ENCODE data around the gene ADAM15.

Gene ADAM15

DNA sequence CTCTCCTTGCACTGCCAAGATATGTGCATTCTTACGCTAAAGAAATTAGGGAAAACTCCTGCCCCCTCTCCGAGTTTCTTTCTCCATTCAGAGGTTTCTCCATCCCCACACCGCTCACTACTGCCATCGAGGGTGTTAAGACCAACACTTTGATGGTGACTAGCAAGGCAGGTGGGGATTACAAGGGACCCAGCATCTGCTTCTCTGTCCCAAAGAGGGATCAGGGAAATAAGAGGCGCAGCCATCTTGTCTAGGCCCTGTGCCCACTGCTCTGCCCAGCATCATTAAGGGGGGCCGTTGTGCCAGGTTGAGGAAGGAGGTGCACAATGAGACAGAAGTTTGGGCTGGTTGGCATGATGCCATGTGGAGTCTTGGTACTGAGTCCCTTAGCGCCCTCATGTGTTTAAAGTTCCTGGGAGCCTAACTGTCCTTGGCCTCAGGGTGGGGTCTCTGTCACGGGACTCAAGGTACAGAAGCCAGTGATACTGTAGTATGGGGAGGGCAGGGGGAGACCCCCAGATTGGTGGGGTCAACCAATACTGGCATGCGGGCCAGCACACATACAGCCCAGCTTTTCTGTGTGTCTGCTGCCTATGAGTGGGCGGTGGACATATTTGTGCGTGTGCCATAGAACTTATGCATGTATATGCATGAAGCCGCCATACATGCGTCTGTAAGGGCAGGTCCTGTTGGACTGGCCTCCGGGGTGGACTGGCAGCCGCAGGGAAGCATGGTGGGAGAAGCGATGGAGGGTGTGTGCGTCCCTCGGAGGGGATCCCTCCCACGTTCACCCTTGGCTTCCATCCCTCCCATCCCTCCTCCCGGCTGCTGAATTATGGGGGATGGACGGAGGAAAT, 33.0 kb downstream of the ADAM15 start:
- DNase-seq (ENCODE audit: insufficient read length, low spot score): no peak
- FAIRE-seq: no peak

DNA sequence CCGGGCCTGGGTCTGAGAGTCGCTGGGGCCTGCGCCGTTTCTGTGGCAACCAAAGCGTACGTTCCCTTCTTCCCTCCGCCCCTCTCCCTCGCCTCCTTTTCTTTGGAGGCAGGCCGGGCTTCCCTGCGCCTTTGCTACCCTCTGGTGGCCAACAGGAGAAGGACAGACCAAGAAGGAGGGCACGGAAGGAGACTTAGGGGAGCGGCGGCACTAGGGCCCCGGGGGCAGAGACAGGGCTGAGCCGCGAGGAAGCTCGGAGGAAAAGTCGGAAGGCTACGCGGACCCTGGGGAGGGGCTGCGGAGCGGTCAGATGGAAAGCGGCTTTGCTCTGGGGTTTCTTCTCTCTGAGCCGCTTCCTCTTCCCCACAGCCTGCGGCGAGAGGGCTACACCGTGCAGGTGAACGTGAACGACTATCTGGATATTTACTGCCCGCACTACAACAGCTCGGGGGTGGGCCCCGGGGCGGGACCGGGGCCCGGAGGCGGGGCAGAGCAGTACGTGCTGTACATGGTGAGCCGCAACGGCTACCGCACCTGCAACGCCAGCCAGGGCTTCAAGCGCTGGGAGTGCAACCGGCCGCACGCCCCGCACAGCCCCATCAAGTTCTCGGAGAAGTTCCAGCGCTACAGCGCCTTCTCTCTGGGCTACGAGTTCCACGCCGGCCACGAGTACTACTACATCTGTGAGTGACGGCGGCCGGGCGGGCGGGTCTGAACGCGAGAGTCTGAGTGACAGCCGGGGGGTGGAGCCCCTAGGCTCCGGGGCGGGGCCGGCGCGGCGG, 33.8 kb downstream of the ADAM15 start:
- FAIRE-seq: peak; percentile 100
- peak; percentile 98 for DNase-seq (ENCODE audit: insufficient read length, low spot score)

DNA sequence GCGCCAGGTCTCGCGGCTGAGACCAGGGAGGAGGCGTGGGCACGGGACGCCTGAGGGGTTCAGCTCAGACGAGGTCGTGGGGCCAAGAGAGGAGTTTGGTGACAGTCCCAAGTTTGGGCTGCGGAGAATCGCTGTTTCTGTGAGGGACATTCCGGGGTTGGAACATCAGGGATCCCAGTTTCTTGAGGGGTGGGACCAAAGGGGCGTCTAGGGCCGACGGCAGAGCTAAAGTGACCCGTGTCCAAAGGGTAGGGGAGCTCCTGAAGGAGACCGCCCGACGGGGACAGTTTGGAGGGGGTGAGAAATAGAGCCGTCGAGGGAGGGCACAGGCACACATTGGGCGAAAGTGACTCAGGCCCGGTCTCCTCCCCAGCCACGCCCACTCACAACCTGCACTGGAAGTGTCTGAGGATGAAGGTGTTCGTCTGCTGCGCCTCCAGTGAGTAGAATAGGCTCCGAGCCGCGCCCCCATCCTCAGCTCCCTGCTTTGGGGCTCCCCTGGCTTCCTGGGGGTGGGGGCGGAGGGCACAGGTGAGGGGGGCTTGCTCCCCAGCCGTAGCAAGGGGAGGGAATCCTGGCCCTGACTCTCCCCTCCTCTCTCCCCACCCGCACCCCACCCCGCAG, 34.5 kb downstream of the ADAM15 start:
- no peak for DNase-seq (ENCODE audit: insufficient read length, low spot score)
- FAIRE-seq: peak; percentile 47

DNA sequence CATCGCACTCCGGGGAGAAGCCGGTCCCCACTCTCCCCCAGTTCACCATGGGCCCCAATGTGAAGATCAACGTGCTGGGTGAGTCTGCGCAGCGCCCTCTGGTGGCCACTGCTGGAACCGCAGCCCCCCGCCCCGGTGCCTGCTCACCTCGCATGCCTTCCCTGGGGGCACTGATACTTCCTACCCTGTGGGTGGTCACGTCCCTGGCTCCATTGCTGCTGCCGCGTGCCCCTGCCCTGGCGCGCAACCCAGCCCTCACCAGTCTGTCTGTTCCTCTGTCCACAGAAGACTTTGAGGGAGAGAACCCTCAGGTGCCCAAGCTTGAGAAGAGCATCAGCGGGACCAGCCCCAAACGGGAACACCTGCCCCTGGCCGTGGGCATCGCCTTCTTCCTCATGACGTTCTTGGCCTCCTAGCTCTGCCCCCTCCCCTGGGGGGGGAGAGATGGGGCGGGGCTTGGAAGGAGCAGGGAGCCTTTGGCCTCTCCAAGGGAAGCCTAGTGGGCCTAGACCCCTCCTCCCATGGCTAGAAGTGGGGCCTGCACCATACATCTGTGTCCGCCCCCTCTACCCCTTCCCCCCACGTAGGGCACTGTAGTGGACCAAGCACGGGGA, 35.1 kb downstream of the ADAM15 start:
- DNase-seq (ENCODE audit: insufficient read length, low spot score) (no peak), FAIRE-seq (peak; percentile 82)

DNA sequence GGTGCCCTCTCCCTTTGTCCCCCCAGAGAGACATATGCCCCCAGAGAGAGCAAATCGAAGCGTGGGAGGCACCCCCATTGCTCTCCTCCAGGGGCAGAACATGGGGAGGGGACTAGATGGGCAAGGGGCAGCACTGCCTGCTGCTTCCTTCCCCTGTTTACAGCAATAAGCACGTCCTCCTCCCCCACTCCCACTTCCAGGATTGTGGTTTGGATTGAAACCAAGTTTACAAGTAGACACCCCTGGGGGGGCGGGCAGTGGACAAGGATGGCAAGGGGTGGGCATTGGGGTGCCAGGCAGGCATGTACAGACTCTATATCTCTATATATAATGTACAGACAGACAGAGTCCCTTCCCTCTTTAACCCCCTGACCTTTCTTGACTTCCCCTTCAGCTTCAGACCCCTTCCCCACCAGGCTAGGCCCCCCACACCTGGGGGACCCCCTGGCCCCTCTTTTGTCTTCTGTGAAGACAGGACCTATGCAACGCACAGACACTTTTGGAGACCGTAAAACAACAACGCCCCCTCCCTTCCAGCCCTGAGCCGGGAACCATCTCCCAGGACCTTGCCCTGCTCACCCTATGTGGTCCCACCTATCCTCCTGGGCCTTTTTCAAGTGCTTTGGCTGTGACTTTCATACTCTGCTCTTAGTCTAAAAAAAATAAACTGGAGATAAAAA, 35.9 kb downstream of the ADAM15 start:
- no peak for FAIRE-seq

DNA sequence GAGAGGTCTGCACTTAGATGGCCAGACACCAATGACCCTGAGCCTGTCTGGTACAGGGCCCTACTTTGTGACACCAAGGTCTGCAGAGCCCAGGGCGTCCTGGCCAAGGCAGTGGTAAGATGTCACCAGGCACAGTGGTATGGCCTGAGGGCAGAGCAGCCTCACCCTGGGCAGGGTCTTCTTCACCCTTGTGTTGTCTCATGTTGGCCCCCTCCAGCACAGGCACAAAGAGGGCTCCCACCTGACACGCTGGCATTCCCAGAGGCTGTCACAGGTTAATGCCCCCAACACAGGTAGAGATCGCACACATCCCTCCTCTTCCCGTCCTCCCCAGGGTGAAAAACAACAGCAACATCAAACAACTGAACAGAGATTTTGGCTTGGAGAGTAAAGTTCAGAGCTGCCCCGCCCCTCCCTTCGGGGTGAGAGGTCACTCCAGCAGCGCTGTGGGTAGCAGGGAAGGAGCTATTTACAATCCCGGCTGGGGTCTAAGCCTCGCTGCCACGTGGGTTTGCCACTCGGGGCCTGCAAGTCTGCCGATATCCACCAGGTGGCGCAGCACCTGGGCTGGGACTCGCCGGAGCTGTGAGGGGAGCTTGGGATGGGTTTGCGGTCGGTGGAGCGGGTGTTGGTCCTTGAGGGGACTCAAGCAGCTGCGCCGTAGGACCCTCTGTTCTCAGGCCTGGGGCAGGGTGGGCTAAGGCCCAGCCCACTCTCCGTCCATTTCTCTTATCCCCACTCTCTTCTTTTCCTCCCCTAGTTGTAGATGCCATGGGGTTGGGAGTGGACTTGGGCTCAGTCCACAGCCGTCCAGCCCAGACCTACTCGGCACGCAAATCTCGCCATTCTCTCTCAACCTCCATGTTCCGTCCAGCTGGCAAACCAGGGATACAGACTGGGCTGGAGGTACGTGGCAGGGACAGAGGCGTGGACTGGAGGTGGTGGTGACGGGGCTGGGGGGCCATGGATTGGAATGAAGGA, 40.2 kb downstream of the ADAM15 start:
- DNase-seq (ENCODE audit: insufficient read length, low spot score): no peak
- peak; percentile 8 for FAIRE-seq

More for the DNA sequence above, 35.9 kb downstream of the ADAM15 start:
- DNase-seq (ENCODE audit: insufficient read length, low spot score): no peak

DNA sequence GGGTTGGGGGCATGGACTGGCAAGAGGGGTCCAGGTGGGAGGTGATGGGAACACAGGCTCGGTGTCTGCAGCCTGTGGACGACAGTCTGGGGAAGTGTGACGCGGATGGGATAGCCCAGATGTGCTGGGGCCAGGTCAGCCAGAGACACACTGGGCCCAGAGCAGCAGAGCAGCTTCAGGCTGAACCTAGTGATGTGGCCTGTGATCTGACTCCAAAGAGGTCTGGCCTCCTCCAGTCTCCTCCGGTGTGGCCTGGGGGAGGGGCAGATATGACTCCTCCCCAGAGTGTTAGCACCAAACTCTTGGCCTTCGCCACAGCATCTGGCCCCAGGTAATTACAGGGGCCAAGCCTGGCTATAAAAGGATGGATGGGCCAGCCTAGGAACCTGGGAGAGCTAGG, 41.0 kb downstream of the ADAM15 start:
- no peak for FAIRE-seq
- no peak for DNase-seq (ENCODE audit: insufficient read length, low spot score)

DNA sequence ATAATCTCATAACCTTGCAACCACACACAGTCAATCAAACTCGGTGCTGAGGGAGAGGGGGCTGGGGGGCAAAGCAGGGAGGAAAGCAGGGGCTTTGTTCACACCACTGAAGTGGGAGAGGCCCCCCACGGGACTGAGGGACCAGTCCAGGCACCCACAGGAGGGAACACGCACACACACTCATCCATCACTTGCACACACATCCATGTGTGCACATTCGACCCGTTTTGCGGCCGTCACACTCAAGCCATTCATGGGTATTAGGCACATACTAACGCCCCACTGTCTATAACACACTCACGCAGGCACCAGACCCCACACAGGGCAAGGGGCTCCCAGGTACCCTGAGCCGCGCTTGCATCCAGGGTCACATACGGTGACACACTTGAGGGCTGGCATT, 41.5 kb downstream of the ADAM15 start:
- FAIRE-seq: no peak
- no peak for DNase-seq (ENCODE audit: insufficient read length, low spot score)

DNA sequence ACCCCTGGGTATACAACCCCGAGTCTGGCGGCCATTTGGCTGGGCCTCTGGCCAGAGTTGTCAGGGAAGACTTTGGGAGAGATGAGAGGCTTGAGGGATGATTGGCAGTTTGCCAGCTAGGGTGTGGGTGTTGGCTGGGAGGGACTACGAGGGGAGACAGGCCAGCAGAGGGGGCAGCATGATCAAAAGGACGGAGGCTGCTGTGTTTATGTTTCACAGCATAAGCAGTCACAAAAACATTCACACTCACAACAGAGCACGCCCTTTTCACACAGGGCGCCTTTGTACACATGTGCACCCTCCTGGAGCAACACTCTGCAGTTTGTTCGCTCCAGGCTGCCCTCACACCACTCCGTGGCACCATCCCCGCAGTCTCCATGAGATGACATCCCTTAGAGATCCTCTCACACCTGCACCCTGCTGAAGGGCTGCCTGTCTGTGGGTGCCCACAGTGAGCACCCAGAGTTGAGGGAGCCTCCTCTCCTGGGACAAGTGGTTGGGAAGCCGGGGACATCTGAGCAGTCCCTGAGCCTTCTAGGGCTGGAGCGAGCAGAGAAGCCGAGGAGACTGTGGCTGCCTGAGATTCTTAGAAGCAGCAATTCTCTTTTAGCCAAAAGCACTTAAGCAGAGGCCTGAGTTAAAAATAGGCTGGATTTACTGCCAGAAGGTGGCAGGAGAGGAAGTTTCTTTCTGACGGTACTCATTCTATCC, 43.0 kb downstream of the ADAM15 start:
- DNase-seq (ENCODE audit: insufficient read length, low spot score) (no peak), FAIRE-seq (peak; percentile 11)

DNA sequence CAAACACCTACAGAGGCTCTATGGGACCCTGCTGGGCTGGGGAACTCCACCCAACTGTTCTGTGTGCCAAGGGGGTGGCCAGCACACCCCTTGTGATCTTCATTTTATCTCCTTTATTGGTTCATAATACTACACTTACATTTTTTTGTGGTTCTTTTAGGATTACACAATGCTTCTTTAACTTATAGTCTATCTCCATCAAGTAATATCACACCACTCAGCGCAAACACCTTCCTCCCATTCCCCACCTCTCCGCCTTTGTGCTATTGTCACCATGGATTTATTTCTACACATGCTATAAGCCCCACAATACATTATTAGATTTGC, 43.5 kb downstream of the ADAM15 start:
- no peak for FAIRE-seq

DNA sequence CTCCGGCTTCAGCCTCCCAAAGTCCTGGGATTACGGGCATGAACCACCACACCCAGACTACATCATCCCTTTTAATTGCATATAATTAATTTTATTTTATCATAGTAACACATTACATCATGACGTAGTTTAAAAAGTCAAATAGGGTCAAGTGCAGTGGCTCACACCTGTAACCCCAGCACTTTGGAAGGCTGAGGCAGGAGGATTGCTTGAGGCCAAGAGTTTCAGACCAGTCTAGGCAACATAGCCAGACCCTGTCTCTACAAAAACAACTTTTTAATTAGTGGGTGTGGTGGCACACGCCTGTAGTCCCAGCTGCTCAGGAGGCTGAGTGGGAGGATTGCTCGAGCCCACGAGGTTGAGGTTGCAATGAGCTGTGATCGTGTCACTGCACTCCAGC, 48.2 kb downstream of the ADAM15 start:
- DNase-seq (ENCODE audit: insufficient read length, low spot score) (no peak), FAIRE-seq (no peak)

More for the DNA sequence above, 43.5 kb downstream of the ADAM15 start:
- no peak for DNase-seq (ENCODE audit: insufficient read length, low spot score)

DNA sequence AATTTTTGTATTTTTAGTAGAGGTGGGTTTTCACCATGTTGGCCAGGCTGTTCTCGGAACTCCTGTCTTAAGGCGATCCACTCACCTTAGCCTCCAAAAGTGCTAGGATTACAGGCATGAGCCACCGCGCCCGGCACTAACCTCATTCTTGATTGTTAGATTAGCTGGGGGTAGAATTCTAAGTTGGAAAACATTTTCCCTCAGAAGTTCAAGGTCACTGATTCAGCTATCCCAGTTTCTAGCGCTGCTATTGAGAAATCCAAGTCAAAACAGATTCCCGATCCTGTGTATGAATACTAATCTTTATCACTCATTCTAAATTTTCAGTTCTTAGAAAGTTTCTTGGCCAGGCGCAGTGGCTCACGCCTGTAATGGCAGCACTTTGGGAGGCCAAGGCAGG, 52.2 kb downstream of the ADAM15 start:
- DNase-seq (ENCODE audit: insufficient read length, low spot score) (no peak), FAIRE-seq (no peak)

DNA sequence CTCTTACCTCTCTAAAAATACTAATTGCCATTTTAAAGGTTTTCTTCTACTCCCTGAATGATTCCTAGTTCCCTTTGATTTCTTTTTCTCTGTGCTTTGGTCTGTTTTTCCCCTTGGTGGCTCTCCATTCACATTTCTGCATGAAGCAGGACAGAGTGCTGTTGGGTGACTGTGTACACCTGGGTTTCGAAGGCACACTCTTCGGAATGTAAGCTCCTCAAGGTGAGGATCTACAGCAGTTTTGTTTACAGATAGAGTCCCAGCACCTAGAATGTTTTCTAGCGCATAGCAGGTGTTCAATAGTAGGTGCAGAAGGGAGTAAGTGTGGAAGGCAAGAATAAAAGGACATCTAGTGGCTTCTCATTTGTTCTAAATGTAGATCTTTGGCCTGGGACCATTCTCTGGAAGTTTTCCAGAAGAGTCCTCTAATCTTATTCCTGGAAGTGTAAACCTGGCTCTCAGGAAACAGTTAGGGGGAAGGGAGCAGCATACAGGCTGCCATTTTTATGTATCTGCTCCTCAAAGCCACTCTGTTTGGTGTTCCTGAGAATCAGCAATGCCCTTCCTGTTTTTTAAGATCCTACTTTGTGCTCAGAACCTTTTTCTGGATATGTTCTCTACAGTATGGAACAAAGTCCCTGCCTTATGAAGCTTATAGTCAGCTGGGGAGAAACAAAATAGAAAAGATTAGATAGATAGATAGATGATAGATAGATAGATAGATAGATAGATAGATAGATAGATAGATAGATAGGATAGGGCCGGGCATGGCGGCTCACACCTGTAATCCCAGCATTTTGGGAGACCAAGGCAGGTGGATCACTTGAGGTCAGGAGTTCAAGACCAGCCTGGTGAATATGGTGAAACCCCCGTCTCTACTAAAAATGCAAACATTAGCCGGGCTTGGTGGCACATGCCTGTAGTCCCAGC, 53.8 kb downstream of the ADAM15 start:
- FAIRE-seq (no peak), DNase-seq (ENCODE audit: insufficient read length, low spot score) (no peak)

DNA sequence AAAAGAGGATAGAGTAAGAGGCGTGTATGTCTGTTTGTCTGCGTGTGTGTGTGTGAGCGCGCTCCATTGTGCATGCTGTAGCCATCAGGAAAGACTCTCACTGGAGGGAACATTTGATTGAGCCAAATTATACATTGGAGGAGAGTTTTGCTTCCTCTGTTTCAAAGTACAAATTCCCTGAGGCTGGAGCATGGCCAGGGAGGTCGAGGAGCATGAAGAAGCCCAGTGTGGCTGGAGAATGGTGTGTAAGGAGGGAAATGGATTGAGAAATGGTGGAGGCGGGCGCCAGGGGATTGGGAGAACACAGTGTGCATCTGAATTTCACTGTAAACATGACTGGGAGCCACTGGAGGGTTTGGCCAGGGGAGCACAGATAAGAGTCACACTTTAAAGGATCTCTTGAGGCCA, 54.5 kb downstream of the ADAM15 start:
- no peak for FAIRE-seq
- DNase-seq (ENCODE audit: insufficient read length, low spot score): no peak

DNA sequence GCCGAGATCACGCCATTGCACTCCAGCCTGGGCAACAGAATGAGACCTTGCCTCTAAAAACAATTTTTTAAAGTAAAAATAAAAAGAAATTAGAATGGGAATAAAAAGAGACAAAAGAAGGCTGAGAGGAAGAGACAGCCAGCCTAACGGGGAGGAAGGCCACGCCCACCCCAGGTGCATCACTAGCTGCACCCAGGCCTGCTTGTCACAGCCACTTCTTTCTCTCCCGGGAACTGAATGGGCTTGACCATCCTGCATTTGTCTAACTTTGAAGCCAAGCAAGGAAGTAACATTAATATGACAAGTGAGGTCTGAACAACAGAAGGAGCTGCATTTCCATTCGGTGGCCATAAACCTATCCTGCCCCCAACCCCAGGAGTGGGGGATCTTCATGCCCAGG, 55.7 kb downstream of the ADAM15 start:
- no peak for FAIRE-seq

DNA sequence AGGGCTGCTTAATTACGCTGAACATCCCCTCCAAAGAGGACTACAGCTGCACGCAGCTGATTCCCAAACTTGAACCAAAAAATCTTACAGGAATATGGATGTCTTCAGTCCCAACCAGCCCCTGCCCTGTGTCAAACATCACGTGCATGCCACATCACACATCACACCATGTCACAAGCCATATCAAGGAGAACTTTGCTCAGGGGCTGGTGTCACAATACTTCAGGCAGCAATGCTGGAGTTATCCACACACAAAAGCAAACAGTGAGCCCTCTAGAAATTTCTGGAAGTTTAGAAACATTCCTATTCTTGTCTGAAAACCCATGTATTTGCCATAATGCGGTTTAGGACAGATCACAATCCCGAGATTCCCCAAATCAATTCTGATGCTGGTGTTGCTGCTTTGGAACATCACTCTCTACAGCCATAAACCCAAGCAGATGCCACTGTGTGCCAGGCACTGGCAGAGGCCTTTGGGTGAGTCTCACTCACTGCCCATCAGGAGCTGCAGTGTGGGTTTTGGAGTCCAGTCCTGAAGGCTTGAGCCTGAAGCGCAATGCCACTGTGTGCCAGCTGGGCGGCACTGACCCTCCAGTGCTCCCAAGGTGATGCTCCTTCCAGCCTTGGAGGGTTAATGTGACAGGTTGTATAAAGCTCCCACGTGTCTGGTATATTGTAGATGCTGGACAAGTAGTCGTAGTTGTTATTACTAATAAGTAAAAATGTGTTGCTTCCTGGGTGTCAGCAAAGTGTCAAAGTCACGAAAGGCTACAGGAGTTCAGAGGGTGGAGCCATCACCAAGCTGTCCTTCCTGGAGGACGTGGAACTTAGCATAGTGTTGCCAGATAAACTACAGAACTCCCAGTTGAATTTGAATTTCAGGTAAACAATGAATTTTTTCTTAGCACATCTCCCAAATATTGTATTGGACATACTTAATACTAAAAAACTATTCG, 56.5 kb downstream of the ADAM15 start:
- FAIRE-seq: no peak
- DNase-seq (ENCODE audit: insufficient read length, low spot score): no peak

More for the DNA sequence above, 55.7 kb downstream of the ADAM15 start:
- DNase-seq (ENCODE audit: insufficient read length, low spot score): no peak

DNA sequence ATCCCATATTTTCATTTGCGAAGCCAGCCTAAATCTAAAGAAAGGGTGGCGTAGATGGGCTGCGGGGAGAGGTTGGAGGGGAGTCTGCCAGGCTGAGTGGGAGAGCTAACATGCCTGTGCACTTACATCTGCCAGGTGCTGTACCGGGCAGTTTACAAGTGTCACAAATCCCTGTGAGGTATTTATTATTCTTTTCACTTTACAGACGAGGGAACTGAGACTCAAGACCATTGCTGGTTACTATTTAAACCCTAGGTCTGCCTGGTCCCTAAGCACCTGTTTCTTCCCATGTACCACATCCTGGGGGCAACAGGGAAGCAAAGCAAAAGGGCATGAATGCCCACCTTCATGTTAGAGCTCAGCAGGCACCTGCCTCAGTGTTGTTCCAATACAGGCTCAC, 57.2 kb downstream of the ADAM15 start:
- FAIRE-seq: no peak
- no peak for DNase-seq (ENCODE audit: insufficient read length, low spot score)
